Central memory CD8-positive, alpha-beta T cell (primary cell): Measurements from ENCODE around the gene ATG2A.
A peak's percentile ranks its signal among the peaks of the same experiment; 100 is the strongest.

Experiments used
- ATAC-seq: fragments of 150-1000 bp; cut with Tn5 transposase; replicated peaks from 2 replicates; pipeline ENCODE4 v1.10.0; 2022; ENCODE audit warnings: mild to moderate bottlenecking, moderate FRiP score, moderate number of reproducible peaks; ENCODE audit not compliant: poor library complexity, severe bottlenecking; ENCODE audit errors: extremely low read depth
- DNase-seq, 2 donors: peaks; one replicate each; pipeline ENCODE4 v3.0.0; 2021; ENCODE audit warnings: low spot score in 2 of 2
- H3K27ac Mint-ChIP-seq: one replicate; pipeline ENCODE4 v1.8.0; 2022; ENCODE audit warnings: low read depth, mild to moderate bottlenecking, moderate library complexity, mixed read lengths
- H3K27me3 Mint-ChIP-seq: one replicate; pipeline ENCODE4 v1.8.0; 2022; ENCODE audit warnings: mixed read lengths
- H3K36me3 Mint-ChIP-seq: one replicate; pipeline ENCODE4 v1.8.0; 2022; ENCODE audit warnings: mild to moderate bottlenecking, moderate library complexity, mixed read lengths; ENCODE audit not compliant: insufficient read depth
- H3K4me1 Mint-ChIP-seq: one replicate; pipeline ENCODE4 v1.8.0; 2022; ENCODE audit warnings: mixed read lengths
- H3K4me3 Mint-ChIP-seq: one replicate; pipeline ENCODE4 v1.8.0; 2022; ENCODE audit warnings: mild to moderate bottlenecking, moderate library complexity, mixed read lengths
- H3K9me3 Mint-ChIP-seq: one replicate; pipeline ENCODE4 v1.8.0; 2022; ENCODE audit warnings: mixed read lengths

Gene ATG2A

GRCh38 chr11:64866173-64866491, 50.9 kb downstream of the ATG2A start:
- Mint-ChIP-seq H3K4me1 (peaks cover 82% of the 10 kb centered on the region), H3K4me3 (peak overlapping the region; percentile 72), H3K9me3 (no peaks in the 10 kb centered on the region), H3K27me3 (no peaks in the 10 kb centered on the region), H3K27ac (peak overlapping the region; percentile 94), H3K36me3 (peaks cover 37% of the 10 kb centered on the region)
- ATAC-seq (peak; percentile 37), DNase-seq (no peak)

- no peaks in the 10 kb centered on the region for H3K27me3 Mint-ChIP-seq
- peak overlapping the region; percentile 94 for H3K27ac Mint-ChIP-seq
- ATAC-seq, result no peak
Measured at GRCh38 chr11:64865286-64866172, 51.5 kb downstream of the ATG2A start.

GRCh38 chr11:64864473-64865285, 52.3 kb downstream of the ATG2A start:
- no peaks in the 10 kb centered on the region for H3K9me3 Mint-ChIP-seq
- H3K4me1 Mint-ChIP-seq, result peaks cover 81% of the 10 kb centered on the region
- H3K4me3 Mint-ChIP-seq, result peak overlapping the region; percentile 72
- H3K27me3 Mint-ChIP-seq, result no peaks in the 10 kb centered on the region
- H3K27ac Mint-ChIP-seq, result peak overlapping the region; percentile 94
- no peak for ATAC-seq
- H3K36me3 Mint-ChIP-seq, result peaks cover 38% of the 10 kb centered on the region
- no peak for DNase-seq

More at GRCh38 chr11:64865286-64866172, 51.5 kb downstream of the ATG2A start:
- H3K4me1 Mint-ChIP-seq, result peaks cover 81% of the 10 kb centered on the region
- peaks cover 36% of the 10 kb centered on the region for H3K36me3 Mint-ChIP-seq
- H3K4me3 Mint-ChIP-seq, result peak overlapping the region; percentile 72
- H3K9me3 Mint-ChIP-seq, result no peaks in the 10 kb centered on the region
- no peak for DNase-seq

- peak overlapping the region; percentile 72 for H3K4me3 Mint-ChIP-seq
- no peak for ATAC-seq
Measured at GRCh38 chr11:64864135-64864472, 52.9 kb downstream of the ATG2A start.

GRCh38 chr11:64863391-64864060, 53.5 kb downstream of the ATG2A start:
- DNase-seq, result no peak
- Mint-ChIP-seq H3K4me1 (peaks cover 81% of the 10 kb centered on the region), H3K4me3 (peak overlapping the region; percentile 72), H3K9me3 (no peaks in the 10 kb centered on the region), H3K36me3 (peaks cover 39% of the 10 kb centered on the region), H3K27me3 (no peaks in the 10 kb centered on the region), H3K27ac (peak overlapping the region; percentile 94)
- ATAC-seq, result no peak

More at GRCh38 chr11:64864135-64864472, 52.9 kb downstream of the ATG2A start:
- Mint-ChIP-seq H3K9me3 (no peaks in the 10 kb centered on the region), H3K36me3 (peaks cover 36% of the 10 kb centered on the region), H3K27ac (peak overlapping the region; percentile 94), H3K4me1 (peaks cover 81% of the 10 kb centered on the region), H3K27me3 (no peaks in the 10 kb centered on the region)
- no peak for DNase-seq

- Mint-ChIP-seq H3K27me3 (no peaks in the 10 kb centered on the region), H3K9me3 (no peaks in the 10 kb centered on the region), H3K27ac (peak overlapping the region; percentile 94), H3K4me3 (peak overlapping the region; percentile 72), H3K36me3 (peaks cover 39% of the 10 kb centered on the region), H3K4me1 (peaks cover 77% of the 10 kb centered on the region)
- DNase-seq (no peak), ATAC-seq (no peak)
Measured at GRCh38 chr11:64862987-64863390, 54.0 kb downstream of the ATG2A start.

GRCh38 chr11:64861227-64861975, 55.6 kb downstream of the ATG2A start:
- H3K36me3 Mint-ChIP-seq, result peaks cover 44% of the 10 kb centered on the region
- H3K9me3 Mint-ChIP-seq, result no peaks in the 10 kb centered on the region
- no peak for DNase-seq
- H3K27me3 Mint-ChIP-seq, result no peaks in the 10 kb centered on the region
- peak overlapping the region; percentile 94 for H3K27ac Mint-ChIP-seq
- no peak for ATAC-seq
- H3K4me3 Mint-ChIP-seq, result peak overlapping the region; percentile 82
- peaks cover 73% of the 10 kb centered on the region for H3K4me1 Mint-ChIP-seq

GRCh38 chr11:64859542-64860414, 57.2 kb downstream of the ATG2A start:
- peak overlapping the region; percentile 82 for H3K4me3 Mint-ChIP-seq
- H3K27me3 Mint-ChIP-seq, result no peaks in the 10 kb centered on the region
- peaks cover 73% of the 10 kb centered on the region for H3K4me1 Mint-ChIP-seq
- peak overlapping the region; percentile 94 for H3K27ac Mint-ChIP-seq
- ATAC-seq (peak; percentile 85), DNase-seq (peak in 1 of 2 donors; percentile 60)
- H3K9me3 Mint-ChIP-seq, result no peaks in the 10 kb centered on the region
- H3K36me3 Mint-ChIP-seq, result peaks cover 52% of the 10 kb centered on the region

GRCh38 chr11:64858467-64859263, 58.3 kb downstream of the ATG2A start:
- H3K4me1 Mint-ChIP-seq, result peaks cover 70% of the 10 kb centered on the region
- peak overlapping the region; percentile 82 for H3K4me3 Mint-ChIP-seq
- H3K27me3 Mint-ChIP-seq, result no peaks in the 10 kb centered on the region
- H3K9me3 Mint-ChIP-seq, result no peaks in the 10 kb centered on the region
- H3K27ac Mint-ChIP-seq, result peak overlapping the region; percentile 94
- ATAC-seq, result peak; percentile 69
- peaks cover 60% of the 10 kb centered on the region for H3K36me3 Mint-ChIP-seq
- peak in 1 of 2 donors; percentile 59 for DNase-seq

GRCh38 chr11:64857485-64857884, 59.5 kb downstream of the ATG2A start:
- no peaks in the 10 kb centered on the region for H3K27me3 Mint-ChIP-seq
- H3K4me3 Mint-ChIP-seq, result peak overlapping the region; percentile 45
- ATAC-seq (no peak), DNase-seq (no peak)
- peaks cover 67% of the 10 kb centered on the region for H3K36me3 Mint-ChIP-seq
- H3K27ac Mint-ChIP-seq, result no peak overlapping the region
- H3K9me3 Mint-ChIP-seq, result no peaks in the 10 kb centered on the region
- H3K4me1 Mint-ChIP-seq, result peaks cover 69% of the 10 kb centered on the region
